ENCODE measurements around the gene MED27.

- TF ChIP-seq, protein P1, sequence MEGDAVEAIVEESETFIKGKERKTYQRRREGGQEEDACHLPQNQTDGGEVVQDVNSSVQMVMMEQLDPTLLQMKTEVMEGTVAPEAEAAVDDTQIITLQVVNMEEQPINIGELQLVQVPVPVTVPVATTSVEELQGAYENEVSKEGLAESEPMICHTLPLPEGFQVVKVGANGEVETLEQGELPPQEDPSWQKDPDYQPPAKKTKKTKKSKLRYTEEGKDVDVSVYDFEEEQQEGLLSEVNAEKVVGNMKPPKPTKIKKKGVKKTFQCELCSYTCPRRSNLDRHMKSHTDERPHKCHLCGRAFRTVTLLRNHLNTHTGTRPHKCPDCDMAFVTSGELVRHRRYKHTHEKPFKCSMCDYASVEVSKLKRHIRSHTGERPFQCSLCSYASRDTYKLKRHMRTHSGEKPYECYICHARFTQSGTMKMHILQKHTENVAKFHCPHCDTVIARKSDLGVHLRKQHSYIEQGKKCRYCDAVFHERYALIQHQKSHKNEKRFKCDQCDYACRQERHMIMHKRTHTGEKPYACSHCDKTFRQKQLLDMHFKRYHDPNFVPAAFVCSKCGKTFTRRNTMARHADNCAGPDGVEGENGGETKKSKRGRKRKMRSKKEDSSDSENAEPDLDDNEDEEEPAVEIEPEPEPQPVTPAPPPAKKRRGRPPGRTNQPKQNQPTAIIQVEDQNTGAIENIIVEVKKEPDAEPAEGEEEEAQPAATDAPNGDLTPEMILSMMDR (IDR thresholded peaks at IDR 0.05; ENCODE audit: insufficient read depth, low read length): no peak
- TF ChIP-seq GABPA (IDR thresholded peaks at IDR 0.05; ENCODE audit: low read depth) (no peak), POLR2AphosphoS5 (IDR thresholded peaks at IDR 0.05; ENCODE audit: low read depth) (no peak), SPI1 (IDR thresholded peaks at IDR 0.05; ENCODE audit: borderline replicate concordance, low read depth) (no peak)
- TF ChIP-seq, protein P2, sequence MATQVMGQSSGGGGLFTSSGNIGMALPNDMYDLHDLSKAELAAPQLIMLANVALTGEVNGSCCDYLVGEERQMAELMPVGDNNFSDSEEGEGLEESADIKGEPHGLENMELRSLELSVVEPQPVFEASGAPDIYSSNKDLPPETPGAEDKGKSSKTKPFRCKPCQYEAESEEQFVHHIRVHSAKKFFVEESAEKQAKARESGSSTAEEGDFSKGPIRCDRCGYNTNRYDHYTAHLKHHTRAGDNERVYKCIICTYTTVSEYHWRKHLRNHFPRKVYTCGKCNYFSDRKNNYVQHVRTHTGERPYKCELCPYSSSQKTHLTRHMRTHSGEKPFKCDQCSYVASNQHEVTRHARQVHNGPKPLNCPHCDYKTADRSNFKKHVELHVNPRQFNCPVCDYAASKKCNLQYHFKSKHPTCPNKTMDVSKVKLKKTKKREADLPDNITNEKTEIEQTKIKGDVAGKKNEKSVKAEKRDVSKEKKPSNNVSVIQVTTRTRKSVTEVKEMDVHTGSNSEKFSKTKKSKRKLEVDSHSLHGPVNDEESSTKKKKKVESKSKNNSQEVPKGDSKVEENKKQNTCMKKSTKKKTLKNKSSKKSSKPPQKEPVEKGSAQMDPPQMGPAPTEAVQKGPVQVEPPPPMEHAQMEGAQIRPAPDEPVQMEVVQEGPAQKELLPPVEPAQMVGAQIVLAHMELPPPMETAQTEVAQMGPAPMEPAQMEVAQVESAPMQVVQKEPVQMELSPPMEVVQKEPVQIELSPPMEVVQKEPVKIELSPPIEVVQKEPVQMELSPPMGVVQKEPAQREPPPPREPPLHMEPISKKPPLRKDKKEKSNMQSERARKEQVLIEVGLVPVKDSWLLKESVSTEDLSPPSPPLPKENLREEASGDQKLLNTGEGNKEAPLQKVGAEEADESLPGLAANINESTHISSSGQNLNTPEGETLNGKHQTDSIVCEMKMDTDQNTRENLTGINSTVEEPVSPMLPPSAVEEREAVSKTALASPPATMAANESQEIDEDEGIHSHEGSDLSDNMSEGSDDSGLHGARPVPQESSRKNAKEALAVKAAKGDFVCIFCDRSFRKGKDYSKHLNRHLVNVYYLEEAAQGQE (IDR thresholded peaks at IDR 0.05; ENCODE audit: insufficient replicate concordance, low read depth): no peak
These were observed 86.6 kb downstream of the MED27 start for GRCh38 chr9:131992906-131993657.

Measured in HL-60 (cell line).